HCT116 (cell line): ENCODE measurements around the gene P4HB. TPM values are rescaled to one million over a fixed set of nuclear protein-coding genes. Genes with fewer than 3 reads are reported as not detected.

Experiments
- ATAC-seq: fragments of 200-7000 bp; cut with Tn5 transposase; 2 replicates; pipeline ENCODE4 v1.9.1; 2020; ENCODE audit warnings: mild to moderate bottlenecking, moderate library complexity
- BruUV-seq: library from RNA; stranded (reverse); fragments of 400-500 nt; replicated peaks from 2 replicates; lab custom pipeline; 2021; lab: Mats Ljungman, UMichigan
- CTCF ChIA-PET: fragments of 300-600 bp; sonication (Branson Sonifier 250); formaldehyde crosslinking; loops from one replicate; lab custom pipeline; 2021; ENCODE audit warnings: antibody characterized with exemption; lab: Charles Lee
- POLR2A ChIA-PET: fragments of 300-600, 350-600 bp; sonication (Branson Sonifier 250); formaldehyde crosslinking; loops from one replicate; lab custom pipeline; 2021; ENCODE audit warnings: antibody characterized with exemption; lab: Charles Lee
- RAD21 ChIA-PET, 2 experiments: fragments of 300-600 bp; sonication (Branson Sonifier 250); formaldehyde crosslinking; loops; one replicate each; lab custom pipeline; 2023; ENCODE audit warnings: low total read pairs in 2 of 2; ENCODE audit not compliant: uncharacterized antibody in 2 of 2, unreplicated experiment in 2 of 2, low non-redundant PET in 1 of 2; lab: Charles Lee
- DNase-seq: peaks from one replicate; pipeline ENCODE4 v3.0.0-alpha.2; 2010; ENCODE audit warnings: low read depth, low spot score
- H2AFZ ChIP-seq: fragments of 200-600 bp; shearing (Covaris generic), sonication (generic); 2 replicates; pipeline ENCODE4 v1.6.1; 2017; ENCODE audit warnings: low read depth, mixed run types, mixed read lengths, antibody characterized with exemption, low read length; ENCODE audit not compliant: poor library complexity, severe bottlenecking
- H3K27ac ChIP-seq: 2 replicates; pipeline ENCODE4 v1.5.1; 2012; ENCODE audit warnings: low read depth, low read length
- H3K27me3 ChIP-seq: fragments of 200-600 bp; sonication (generic); 2 replicates; pipeline ENCODE4 v1.6.1; 2016; ENCODE audit warnings: mixed run types, low read length, mixed read lengths; ENCODE audit not compliant: insufficient read depth
- H3K36me3 ChIP-seq, 2 experiments: fragments of 200-500 bp in 1 of 2; fragments of 200-600 bp in 1 of 2; sonication (Bioruptor generic) in 1 of 2; sonication (generic) in 1 of 2; 2 replicates each; pipeline versions ENCODE4 v1.5.1 to v1.6.1; 2014 to 2016; ENCODE audit warnings: low read length in 2 of 2, inconsistent platforms in 1 of 2, mixed read lengths in 1 of 2, mixed run types in 1 of 2; ENCODE audit not compliant: insufficient read depth in 2 of 2, control insufficient read depth in 1 of 2
- H3K4me1 ChIP-seq, 2 experiments: fragments of 200-600 bp in 1 of 2; sonication (generic) in 1 of 2; 2 replicates each; pipeline versions ENCODE4 v1.5.1 to v1.6.1; 2012 to 2017; ENCODE audit warnings: low read length in 2 of 2, inconsistent platforms in 1 of 2, mild to moderate bottlenecking in 1 of 2, mixed read lengths in 1 of 2, mixed run types in 1 of 2, moderate library complexity in 1 of 2; ENCODE audit not compliant: insufficient read depth in 2 of 2, control insufficient read depth in 1 of 2
- H3K4me2 ChIP-seq: fragments of 200-600 bp; sonication (generic); 2 replicates; pipeline ENCODE4 v1.6.1; 2017; ENCODE audit warnings: mixed run types, low read length, mixed read lengths
- H3K4me3 ChIP-seq, 2 experiments: fragments of 200-600 bp in 1 of 2; sonication (generic) in 1 of 2; replicated peaks in 1 of 2; 2 replicates each; pipeline ENCODE4 v1.5.1; 2011 to 2016; ENCODE audit warnings: low read length in 2 of 2, control low read depth in 1 of 2, low read depth in 1 of 2, mild to moderate bottlenecking in 1 of 2, mixed read lengths in 1 of 2, mixed run types in 1 of 2
- H3K79me2 ChIP-seq: fragments of 200-600 bp; sonication (generic); 2 replicates; pipeline ENCODE4 v1.6.1; 2017; ENCODE audit warnings: mild to moderate bottlenecking, mixed run types, low read length, moderate library complexity, mixed read lengths; ENCODE audit not compliant: insufficient read depth
- H3K9ac ChIP-seq: fragments of 200-600 bp; sonication (generic); 2 replicates; pipeline ENCODE4 v1.6.1; 2016; ENCODE audit warnings: low read length, mixed read lengths
- H3K9me2 ChIP-seq: fragments of 200-600 bp; sonication (generic), shearing (Covaris generic); 2 replicates; pipeline ENCODE4 v1.6.1; 2017; ENCODE audit warnings: mixed run types, mild to moderate bottlenecking, moderate library complexity; ENCODE audit not compliant: insufficient read depth
- H3K9me3 ChIP-seq, 2 experiments: fragments of 200-500 bp in 1 of 2; fragments of 200-600 bp in 1 of 2; sonication (Bioruptor generic) in 1 of 2; sonication (generic) in 1 of 2; 2 replicates each; pipeline ENCODE4 v1.6.1; 2014 to 2017; ENCODE audit warnings: low read length in 2 of 2, mixed read lengths in 2 of 2, inconsistent platforms in 1 of 2, low read depth in 1 of 2, mild to moderate bottlenecking in 1 of 2, mixed run types in 1 of 2, moderate library complexity in 1 of 2; ENCODE audit not compliant: control insufficient read depth in 1 of 2, insufficient read depth in 1 of 2
- H4K20me1 ChIP-seq: fragments of 200-600 bp; sonication (generic), shearing (Covaris generic); 2 replicates; pipeline ENCODE4 v1.6.1; 2017; ENCODE audit warnings: mixed run types, mild to moderate bottlenecking, moderate library complexity; ENCODE audit not compliant: insufficient read depth
- CEBPB ChIP-seq: IDR thresholded peaks from 2 replicates; pipeline ENCODE4 v1.6.1; 2012; ENCODE audit warnings: low read depth
- EGR1 ChIP-seq: IDR thresholded peaks from 2 replicates; pipeline ENCODE4 v1.6.1; 2012; ENCODE audit warnings: low read depth
- EZH2 ChIP-seq: fragments of 200-600 bp; sonication (generic); IDR thresholded peaks from 2 replicates; pipeline ENCODE4 v1.6.1; 2017; ENCODE audit warnings: antibody characterized with exemption, mixed run types
- FOSL1 ChIP-seq: IDR thresholded peaks from 2 replicates; pipeline ENCODE4 v1.6.1; 2012; ENCODE audit warnings: low read depth
- POLR2A ChIP-seq: IDR thresholded peaks from 2 replicates; pipeline ENCODE4 v1.7.0; 2011; ENCODE audit warnings: borderline replicate concordance; ENCODE audit not compliant: insufficient read depth, insufficient read length; ENCODE audit errors: extremely low read depth
- POLR2AphosphoS5 ChIP-seq: IDR thresholded peaks from 2 replicates; pipeline ENCODE4 v1.6.1; 2011; ENCODE audit warnings: mild to moderate bottlenecking, low read depth, low read length, moderate library complexity
- RAD21 ChIP-seq: IDR thresholded peaks from 2 replicates; pipeline ENCODE4 v1.6.1; 2012; ENCODE audit warnings: low read depth, mild to moderate bottlenecking
- SP1 ChIP-seq: IDR thresholded peaks from 2 replicates; pipeline ENCODE4 v1.6.1; 2012; ENCODE audit warnings: low read depth
- ZFX ChIP-seq: fragments of 450-650 bp; IDR thresholded peaks from 2 replicates; pipeline ENCODE4 v1.6.1; 2017
- intact Hi-C: fragments of 100-400 bp; cut with micrococcal nuclease; formaldehyde crosslinking; loops from 2 replicates; pipeline ENCODE4 v1.10.0; 2022
- total RNA-seq: library from RNA; stranded (reverse); gene quantifications from one replicate; pipeline ENCODE4 v1.2.1, GENCODE V29; 2021; ENCODE audit not compliant: unreplicated experiment
- TF ChIP-seq, protein P1 (sequence below), 3 experiments: fragments of 200-600 bp in 1 of 3; sonication (generic) in 1 of 3; IDR thresholded peaks in 2 of 3; conservative IDR thresholded peaks in 1 of 3; 2 replicates each; pipeline ENCODE4 v1.5.1; 2012 to 2017; ENCODE audit warnings: low read depth in 2 of 3, low read length in 2 of 3, antibody characterized with exemption in 1 of 3, borderline replicate concordance in 1 of 3, control low read depth in 1 of 3, mild to moderate bottlenecking in 1 of 3, mixed read lengths in 1 of 3, mixed run types in 1 of 3, moderate library complexity in 1 of 3; ENCODE audit not compliant: insufficient read depth in 1 of 3
- TF ChIP-seq, protein P2 (sequence below): IDR thresholded peaks from 2 replicates; pipeline ENCODE4 v1.6.1; 2011; ENCODE audit warnings: mild to moderate bottlenecking, low read length, moderate library complexity; ENCODE audit not compliant: insufficient replicate concordance; ENCODE audit errors: extremely low read depth
- TF ChIP-seq, protein P3 (sequence below): IDR thresholded peaks from 2 replicates; pipeline ENCODE4 v1.6.1; 2012

The P4HB gene
- total RNA-seq, 1 experiment from 2014 or later, result 1,043 TPM

DNA sequence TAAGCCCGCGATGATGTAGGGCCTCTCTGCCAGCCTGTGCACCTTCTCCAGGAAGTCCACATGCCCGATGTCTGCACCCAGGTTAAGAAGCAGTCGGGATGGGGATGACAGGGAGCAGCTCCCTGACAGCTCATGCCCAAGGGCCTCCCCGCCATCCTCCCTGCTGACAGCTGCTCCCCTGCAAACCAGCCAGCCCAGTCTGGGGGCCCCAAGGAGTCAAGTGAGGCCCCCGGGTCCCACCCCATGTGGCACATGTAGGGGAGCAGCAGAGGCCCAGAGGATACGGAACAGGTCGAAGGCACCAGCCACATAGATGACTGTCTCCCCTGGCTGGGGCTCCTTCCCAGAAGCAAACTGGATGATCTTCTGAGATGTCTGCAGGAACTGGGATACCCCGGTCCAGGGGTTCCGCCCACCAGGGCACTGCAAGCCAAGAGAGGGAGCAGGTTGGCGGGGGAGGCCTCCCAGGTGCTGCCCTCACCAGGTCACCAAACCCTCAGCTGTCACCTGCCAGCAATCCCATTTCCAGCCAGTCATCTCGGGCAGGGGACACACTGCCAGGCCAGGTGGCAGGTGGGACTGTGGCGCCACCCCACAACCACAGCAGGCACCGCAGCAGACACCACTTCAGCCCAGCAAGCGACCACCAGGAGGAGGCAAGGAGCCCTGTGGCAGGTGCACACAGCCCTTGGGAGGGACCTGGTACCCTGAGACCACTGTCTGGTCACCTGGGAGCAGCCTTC is 46.3 kb upstream of the P4HB start:
- DNase-seq (no peak), ATAC-seq (peak; percentile 37)
- Histone ChIP-seq H3K9me2 (no peaks in the 10 kb centered on the region), H3K4me2 (no peak overlapping the region), H3K4me1 (peaks cover 8 to 26% of the 10 kb centered on the region in 2 experiments), H2AFZ (no peak overlapping the region), H3K36me3 (peaks cover 0 to 13% of the 10 kb centered on the region in 2 experiments; a peak in 2 of 4 replicates), H3K79me2 (peaks cover 8% of the 10 kb centered on the region; the same call in 1 of the 2 replicates), H4K20me1 (no peaks in the 10 kb centered on the region), H3K9me3 (no peaks in the 10 kb centered on the region), H3K9ac (no peak overlapping the region), H3K4me3 (no peak overlapping the region), H3K27ac (no peak overlapping the region), H3K27me3 (no peaks in the 10 kb centered on the region)
- ChIA-PET POLR2A (no interaction called here), RAD21 (no interaction called here), CTCF (no interaction called here)
- intact Hi-C loops, result no loop called here
- BruUV-seq, result no TSS peak
- TF ChIP-seq EGR1 (no peak), RAD21 (peak; percentile 92), POLR2AphosphoS5 (no peak; the same call in 1 of the 2 replicates)
- TF ChIP-seq, protein P1, sequence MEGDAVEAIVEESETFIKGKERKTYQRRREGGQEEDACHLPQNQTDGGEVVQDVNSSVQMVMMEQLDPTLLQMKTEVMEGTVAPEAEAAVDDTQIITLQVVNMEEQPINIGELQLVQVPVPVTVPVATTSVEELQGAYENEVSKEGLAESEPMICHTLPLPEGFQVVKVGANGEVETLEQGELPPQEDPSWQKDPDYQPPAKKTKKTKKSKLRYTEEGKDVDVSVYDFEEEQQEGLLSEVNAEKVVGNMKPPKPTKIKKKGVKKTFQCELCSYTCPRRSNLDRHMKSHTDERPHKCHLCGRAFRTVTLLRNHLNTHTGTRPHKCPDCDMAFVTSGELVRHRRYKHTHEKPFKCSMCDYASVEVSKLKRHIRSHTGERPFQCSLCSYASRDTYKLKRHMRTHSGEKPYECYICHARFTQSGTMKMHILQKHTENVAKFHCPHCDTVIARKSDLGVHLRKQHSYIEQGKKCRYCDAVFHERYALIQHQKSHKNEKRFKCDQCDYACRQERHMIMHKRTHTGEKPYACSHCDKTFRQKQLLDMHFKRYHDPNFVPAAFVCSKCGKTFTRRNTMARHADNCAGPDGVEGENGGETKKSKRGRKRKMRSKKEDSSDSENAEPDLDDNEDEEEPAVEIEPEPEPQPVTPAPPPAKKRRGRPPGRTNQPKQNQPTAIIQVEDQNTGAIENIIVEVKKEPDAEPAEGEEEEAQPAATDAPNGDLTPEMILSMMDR (IDR thresholded peaks at IDR 0.05 in 2 of 3, conservative IDR thresholded peaks at IDR 0.05 in 1 of 3; ENCODE audit: borderline replicate concordance in 1 of 3, insufficient read depth in 1 of 3, low read depth in 2 of 3, low read length in 2 of 3), result peak; percentile 71 to 99 (median 79)

DNA sequence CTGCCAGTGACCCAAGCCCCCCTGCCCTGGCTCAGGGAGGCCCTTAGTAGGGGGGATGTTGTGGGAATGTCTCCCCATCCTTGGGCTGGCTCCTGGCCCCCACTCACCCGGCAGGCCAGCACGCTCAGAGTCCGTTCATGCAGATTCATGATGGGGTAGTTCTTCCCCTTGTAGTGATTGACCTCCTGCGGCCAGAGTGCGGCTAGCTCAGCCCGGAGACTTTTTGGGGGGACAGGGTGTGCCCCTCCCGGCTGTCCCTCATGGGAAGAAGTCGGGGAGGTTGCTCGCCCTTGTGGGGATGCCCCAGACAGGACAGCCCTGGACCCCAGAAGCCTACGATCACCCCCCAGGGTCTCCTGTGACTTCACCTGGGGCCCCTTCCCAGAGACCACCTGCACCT is 45.7 kb upstream of the P4HB start:
- no peak overlapping the region for H3K4me2 ChIP-seq
- ATAC-seq, result no peak
- H3K4me1 ChIP-seq, result peaks cover 7 to 28% of the 10 kb centered on the region in 2 experiments
- POLR2A ChIA-PET, result no interaction called here
- H3K4me3 ChIP-seq, result no peak overlapping the region
- RAD21 ChIA-PET, result no interaction called here
- no TSS peak for BruUV-seq
- intact Hi-C loops, result no loop called here
- peaks cover 0 to 13% of the 10 kb centered on the region in 2 experiments; a peak in 2 of 4 replicates for H3K36me3 ChIP-seq
- no peaks in the 10 kb centered on the region for H3K9me3 ChIP-seq
- no peak overlapping the region for H3K27ac ChIP-seq
- H3K9me2 ChIP-seq, result no peaks in the 10 kb centered on the region
- CTCF ChIA-PET, result no interaction called here
- no peaks in the 10 kb centered on the region for H3K27me3 ChIP-seq
- DNase-seq, result no peak
- H2AFZ ChIP-seq, result no peak overlapping the region
- H3K79me2 ChIP-seq, result peaks cover 8% of the 10 kb centered on the region; the same call in 1 of the 2 replicates
- no peak overlapping the region for H3K9ac ChIP-seq
- H4K20me1 ChIP-seq, result no peaks in the 10 kb centered on the region
- no peak for TF ChIP-seq POLR2A
- no peak for TF ChIP-seq SP1
- TF ChIP-seq, protein P1 (IDR thresholded peaks at IDR 0.05 in 2 of 3, conservative IDR thresholded peaks at IDR 0.05 in 1 of 3; ENCODE audit: borderline replicate concordance in 1 of 3, insufficient read depth in 1 of 3, low read depth in 2 of 3, low read length in 2 of 3), result no peak
- no peak for TF ChIP-seq ZFX
- TF ChIP-seq EGR1, result no peak
- TF ChIP-seq, protein P2, sequence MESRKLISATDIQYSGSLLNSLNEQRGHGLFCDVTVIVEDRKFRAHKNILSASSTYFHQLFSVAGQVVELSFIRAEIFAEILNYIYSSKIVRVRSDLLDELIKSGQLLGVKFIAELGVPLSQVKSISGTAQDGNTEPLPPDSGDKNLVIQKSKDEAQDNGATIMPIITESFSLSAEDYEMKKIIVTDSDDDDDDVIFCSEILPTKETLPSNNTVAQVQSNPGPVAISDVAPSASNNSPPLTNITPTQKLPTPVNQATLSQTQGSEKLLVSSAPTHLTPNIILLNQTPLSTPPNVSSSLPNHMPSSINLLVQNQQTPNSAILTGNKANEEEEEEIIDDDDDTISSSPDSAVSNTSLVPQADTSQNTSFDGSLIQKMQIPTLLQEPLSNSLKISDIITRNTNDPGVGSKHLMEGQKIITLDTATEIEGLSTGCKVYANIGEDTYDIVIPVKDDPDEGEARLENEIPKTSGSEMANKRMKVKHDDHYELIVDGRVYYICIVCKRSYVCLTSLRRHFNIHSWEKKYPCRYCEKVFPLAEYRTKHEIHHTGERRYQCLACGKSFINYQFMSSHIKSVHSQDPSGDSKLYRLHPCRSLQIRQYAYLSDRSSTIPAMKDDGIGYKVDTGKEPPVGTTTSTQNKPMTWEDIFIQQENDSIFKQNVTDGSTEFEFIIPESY, result no peak
- no peak for TF ChIP-seq FOSL1
- TF ChIP-seq EZH2, result no peak
- no peak for TF ChIP-seq POLR2AphosphoS5
- TF ChIP-seq CEBPB, result no peak
- TF ChIP-seq, protein P3, sequence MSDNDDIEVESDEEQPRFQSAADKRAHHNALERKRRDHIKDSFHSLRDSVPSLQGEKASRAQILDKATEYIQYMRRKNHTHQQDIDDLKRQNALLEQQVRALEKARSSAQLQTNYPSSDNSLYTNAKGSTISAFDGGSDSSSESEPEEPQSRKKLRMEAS, result no peak
